Heart left ventricle (tissue), 13 donors: ENCODE results near the gene NFKB2.

Experiments used
- CTCF ChIP-seq, 12 donors: fragments of 200-600 bp; sonication (generic) in 4 of 12; IDR thresholded peaks; one replicate each; pipeline versions ENCODE4 v1.5.0 to v1.8.0; 2018 to 2022; ENCODE audit warnings: antibody characterized with exemption in 12 of 12, mild to moderate bottlenecking in 5 of 12
- POLR2A ChIP-seq, 2 donors: fragments of 450-650 bp; IDR thresholded peaks; one replicate each; pipeline ENCODE4 v1.6.1; 2017; ENCODE audit warnings: antibody characterized with exemption in 2 of 2, mild to moderate bottlenecking in 2 of 2, moderate library complexity in 2 of 2
- donor health status: ischemic (EF 13 %, LVEDD 7.1; RV severe dilation, severe dysfunction).
- donor health status: DM: no; HTN: yes; CAD: no.
- donor health status: DM: no; HTN: no; CAD: no.
- donor health status: ischemic (EF 25% LVEDD 6.9; RV normal size, moderate dysfunction).
- donor health status: ischemic (EF 25% LVEDD 5.7; RV mildly dilated, moderate dysfunction).
- donor health status: ischemic (EF 35%, LVEDD 5.7; RV mildly dilated, moderate dysfunction).
- donor health status: nonischemic (EF 11% LVEDD 7.7; RV severe dilation, severe dysfunction).
- donor health status: DM: yes; HTN: yes; CAD: no.
- donor health status: PGD.
- donor health status: ischemic (EF 29% LVEDD 5.4; RV normal size, mild dysfunction).
- donor health status: nonischemic (EF 23%, LVEDD 6.1; RV moderate dilation, normal function).

GRCh38 chr10:102426803-102427287, 31.3 kb downstream of the NFKB2 start:
- TF ChIP-seq CTCF (IDR thresholded peaks at IDR 0.05) (no peak), POLR2A (IDR thresholded peaks at IDR 0.05) (no peak)
